Measurements from ENCODE around the gene CLECL1.
"Not testable (repeated sequence)": the region's sequence is repeated elsewhere in the genome, so short reads cannot be mapped to it uniquely, and the experiment has no call there.

Gene CLECL1

GRCh38 chr12:9729082-9729481, 3.8 kb downstream of the CLECL1 start:
- H3K4me3 ChIP-seq (ENCODE audit: low read length) = no peak overlapping the region

DNA sequence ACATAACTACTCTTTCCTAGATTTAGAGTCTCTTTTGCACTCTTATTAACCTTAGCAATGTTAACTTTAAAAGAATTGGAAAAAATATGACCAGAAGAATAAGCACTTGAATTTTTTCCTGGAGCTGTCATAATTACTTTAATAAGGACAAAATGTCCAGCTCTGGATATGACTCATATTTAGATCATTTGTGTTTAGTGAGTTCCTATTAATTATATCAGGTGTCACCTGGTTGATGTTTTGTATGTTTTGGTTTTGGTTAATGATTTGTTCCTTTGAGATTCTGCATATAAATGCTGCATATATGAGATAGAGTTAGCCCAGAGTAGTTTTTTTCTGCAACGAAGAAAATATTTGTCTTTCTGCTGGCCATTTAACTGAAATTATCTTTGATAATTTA, 5.1 kb downstream of the CLECL1 start:
- H3K4me3 ChIP-seq (ENCODE audit: low read length) = no peak overlapping the region
- DNase-seq (ENCODE audit: low read depth, low spot score) = no peak

More at GRCh38 chr12:9729082-9729481, 3.8 kb downstream of the CLECL1 start:
- no peak for DNase-seq (ENCODE audit: low read depth, low spot score)

DNA sequence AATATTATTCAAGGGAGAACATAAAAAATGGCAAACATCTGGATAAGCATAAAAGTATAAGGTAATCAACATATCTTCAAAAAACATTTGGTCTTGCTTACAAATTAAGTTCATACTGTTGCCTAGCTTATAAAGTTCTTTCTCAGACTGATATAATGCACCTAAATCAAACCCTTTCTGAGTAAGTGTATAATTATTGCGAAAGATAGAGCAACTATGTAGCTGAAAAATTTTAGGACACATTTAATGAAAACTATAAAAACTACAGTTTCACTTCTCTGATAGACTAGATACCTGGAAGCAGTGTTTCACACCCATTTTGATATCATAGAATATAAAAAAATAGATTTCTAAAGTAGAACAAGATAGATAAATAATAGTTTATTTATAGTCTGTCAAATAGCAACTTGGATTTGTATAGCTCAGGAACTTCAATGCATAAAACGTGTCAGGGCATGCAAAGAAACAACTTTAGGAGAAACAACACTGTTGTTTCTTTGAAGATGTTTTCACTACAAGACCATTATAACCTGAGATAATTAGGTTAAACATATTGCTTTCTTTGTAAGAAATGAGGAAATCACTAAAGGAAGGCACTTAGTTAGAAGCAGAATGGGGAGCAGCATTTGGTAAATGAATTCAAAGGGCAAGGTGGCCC, 7.6 kb downstream of the CLECL1 start:
- no peak for DNase-seq (ENCODE audit: low read depth, low spot score)
- H3K4me3 ChIP-seq (ENCODE audit: low read length) = no peak overlapping the region

DNA sequence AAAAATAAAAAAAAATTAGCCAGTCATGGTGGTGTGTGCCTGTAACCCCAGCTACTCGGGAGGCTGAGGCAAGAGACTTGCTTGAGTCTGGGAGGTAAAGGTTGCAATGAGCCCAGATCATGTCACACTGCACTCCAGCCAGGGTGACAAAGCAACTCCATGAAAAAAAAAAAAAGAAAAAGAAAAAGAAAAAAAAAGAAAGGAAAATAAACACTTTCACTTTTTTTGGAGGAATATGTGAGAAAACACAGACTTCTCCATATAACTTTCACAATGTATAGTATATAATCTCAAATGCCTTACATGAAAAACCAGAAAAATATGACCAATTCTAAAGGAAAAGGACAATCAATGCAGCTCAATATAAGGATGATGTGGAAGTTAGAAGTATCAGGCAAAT, 8.9 kb downstream of the CLECL1 start:
- H3K4me3 ChIP-seq (ENCODE audit: low read length) = no peak overlapping the region
- no peak for DNase-seq (ENCODE audit: low read depth, low spot score)

DNA sequence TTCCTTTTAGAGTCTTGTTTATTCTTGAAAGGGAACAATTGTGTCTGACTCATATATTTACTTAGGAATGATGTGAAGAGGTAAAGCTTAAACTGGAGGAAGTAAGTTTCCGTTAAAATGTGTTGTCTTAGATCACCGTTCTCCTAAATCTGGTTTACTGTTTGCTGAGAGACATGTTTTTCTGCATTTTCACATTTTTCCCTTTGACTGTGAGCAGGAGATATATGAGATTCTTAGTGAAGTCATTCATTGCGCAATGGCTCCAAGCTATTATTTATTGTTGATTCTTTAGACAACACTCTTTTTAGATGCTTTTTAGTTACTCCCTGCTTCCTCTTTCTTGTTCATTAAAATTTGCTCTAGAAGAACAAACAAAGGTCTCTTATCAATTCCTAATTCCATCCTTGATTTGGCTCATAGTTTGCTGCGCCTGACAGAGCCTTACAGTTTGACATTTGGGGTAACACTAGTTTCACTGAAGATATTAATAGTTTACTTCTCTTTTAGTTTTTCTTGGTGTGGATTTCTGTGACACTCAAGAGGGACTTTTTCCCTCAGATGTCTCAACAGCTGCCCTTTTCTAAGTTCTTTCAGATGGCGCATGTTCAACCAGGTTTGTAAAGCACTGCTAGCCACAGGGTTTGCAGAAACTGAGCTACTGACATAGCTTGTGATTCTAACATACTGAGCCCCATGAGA, 11.4 kb downstream of the CLECL1 start:
- H3K4me3 ChIP-seq (ENCODE audit: low read length) = no peak overlapping the region
- DNase-seq (ENCODE audit: low read depth, low spot score) = no peak

DNA sequence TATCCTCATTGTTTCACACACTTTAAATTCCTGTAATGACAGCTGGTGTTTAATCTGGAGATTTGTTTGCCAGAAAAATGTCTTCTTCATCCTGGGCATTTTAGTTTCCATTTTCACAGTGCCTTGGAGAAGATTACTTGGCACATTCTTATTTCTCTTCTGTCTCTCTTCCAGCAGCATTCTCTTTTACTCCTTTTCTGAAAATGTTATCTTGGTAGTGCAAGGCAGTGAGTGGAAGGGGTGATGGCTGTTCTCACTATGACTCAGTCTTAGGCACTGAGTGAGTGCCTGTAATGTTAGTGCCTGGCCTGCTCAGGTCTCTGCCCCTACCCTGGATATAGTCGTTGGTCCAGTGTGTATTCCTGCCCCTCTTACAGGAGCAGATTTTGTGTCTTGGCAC, 13.1 kb downstream of the CLECL1 start:
- no peak for DNase-seq (ENCODE audit: low read depth, low spot score)
- no peak overlapping the region for H3K4me3 ChIP-seq (ENCODE audit: low read length)

DNA sequence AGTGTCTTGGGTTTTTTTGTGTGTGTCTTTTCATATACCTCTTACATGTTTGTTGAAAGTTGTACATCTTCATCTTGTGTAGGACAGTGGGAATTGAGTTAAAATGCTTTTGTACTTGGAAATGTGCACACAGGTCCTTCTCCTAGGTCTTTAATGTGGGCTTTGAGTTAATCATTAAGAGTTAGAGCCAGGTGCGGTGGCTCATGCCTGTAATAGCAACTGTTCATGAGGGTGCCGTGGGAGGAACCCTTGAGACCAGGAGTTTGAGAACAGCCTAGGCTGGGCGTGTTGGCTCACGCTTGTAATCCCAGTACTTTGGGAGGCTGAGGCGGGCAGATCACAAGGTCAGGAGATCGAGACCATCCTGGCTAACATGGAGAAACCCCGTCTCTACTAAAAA, 13.9 kb downstream of the CLECL1 start:
- DNase-seq (ENCODE audit: low read depth, low spot score) = no peak
- no peak overlapping the region for H3K4me3 ChIP-seq (ENCODE audit: low read length)

DNA sequence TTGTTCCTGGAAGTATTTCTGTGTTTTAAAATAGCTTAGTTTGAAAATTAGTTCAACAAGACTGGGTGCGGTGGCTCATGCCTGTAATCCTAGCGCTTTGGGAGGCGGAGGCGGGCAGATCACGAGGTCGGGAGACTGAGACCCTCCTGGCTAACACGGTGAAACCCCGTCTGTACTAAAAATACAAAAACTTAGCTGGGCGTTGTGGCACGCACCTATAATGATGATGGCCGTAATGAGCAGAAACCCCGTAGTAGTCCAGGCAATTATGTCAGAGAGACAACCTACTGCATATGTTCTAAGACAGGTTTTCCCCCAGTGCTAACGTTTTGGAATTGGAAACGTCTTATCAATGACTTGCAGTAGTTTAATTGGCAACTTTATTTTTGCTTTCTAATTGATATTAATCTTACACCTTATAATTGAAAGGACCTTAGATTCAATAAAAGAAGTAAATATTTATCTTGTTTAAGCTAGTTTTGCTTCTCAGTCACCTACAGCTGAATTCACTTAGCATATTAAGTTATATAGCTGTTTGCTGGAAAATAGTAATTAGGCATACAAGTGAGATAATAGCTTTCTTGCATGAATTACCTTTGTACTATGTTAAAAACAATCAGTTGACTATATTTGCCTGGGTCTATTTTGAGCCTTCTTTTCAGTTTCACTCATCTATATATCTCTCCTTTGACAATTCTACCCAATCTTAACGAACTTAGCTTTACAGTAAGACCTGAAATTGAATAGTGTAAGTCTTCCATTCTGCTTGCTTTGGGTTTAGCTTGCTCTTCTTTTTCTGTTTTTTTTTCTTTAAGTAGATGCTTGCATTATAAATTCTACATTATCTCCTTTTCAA, 15.6 kb downstream of the CLECL1 start:
- no peak overlapping the region for H3K4me3 ChIP-seq (ENCODE audit: low read length)
- no peak for DNase-seq (ENCODE audit: low read depth, low spot score)

DNA sequence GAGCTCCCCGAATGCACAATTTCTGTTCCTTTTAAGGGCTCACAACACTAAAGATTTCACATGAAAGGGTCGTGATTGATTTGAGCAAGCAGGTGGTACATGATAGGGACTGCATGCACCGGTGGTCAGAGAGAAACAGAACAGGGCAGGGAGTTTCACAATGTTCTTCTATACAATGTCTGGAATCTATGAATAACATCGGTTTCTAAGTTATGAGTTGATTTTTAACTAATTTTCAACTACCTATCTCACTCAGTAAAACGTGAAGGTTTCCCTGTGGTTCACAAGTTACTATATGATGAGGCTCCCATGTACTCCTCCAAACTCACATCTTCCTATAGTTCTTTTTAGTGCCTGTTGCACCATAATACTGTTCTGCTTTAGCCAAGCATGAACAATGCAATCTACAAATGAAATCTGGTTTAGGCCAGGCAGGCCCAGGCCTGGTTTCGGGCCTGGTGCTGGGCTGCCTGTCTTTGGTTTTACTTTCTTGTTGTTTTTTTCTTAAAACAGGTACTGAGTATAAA, 19.8 kb downstream of the CLECL1 start:
- not testable (repeated sequence) for DNase-seq (ENCODE audit: low read depth, low spot score)

GRCh38 chr12:9711664-9712063, 21.2 kb downstream of the CLECL1 start:
- no peak overlapping the region for H3K4me3 ChIP-seq (ENCODE audit: low read length)
- no peak for DNase-seq (ENCODE audit: low read depth, low spot score)

More for the DNA sequence above, 19.8 kb downstream of the CLECL1 start:
- H3K4me3 ChIP-seq (ENCODE audit: low read length) = not testable (repeated sequence)

GRCh38 chr12:9710584-9711375, 22.1 kb downstream of the CLECL1 start:
- H3K4me3 ChIP-seq (ENCODE audit: low read length) = no peak overlapping the region
- no peak for DNase-seq (ENCODE audit: low read depth, low spot score)

DNA sequence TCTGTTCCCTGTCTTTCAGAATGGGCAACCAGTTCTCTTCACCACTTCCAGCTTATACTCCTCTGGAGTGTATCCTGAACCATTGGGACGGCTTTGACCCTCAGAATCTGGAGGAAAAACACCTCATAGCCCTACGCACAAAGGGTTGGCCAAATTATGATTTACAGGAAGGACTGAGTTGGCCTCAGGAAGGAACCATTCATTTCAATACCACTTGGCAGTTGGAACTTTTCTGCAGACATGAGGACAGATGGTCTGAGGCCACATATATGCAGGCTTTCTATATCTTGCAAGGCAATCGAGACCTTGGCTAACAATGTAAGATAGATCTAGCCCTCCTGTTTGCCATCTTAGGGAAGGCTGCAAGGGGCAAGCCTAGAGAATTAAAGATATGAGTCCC, 24.0 kb downstream of the CLECL1 start:
- H3K4me3 ChIP-seq (ENCODE audit: low read length) = no peak overlapping the region
- DNase-seq (ENCODE audit: low read depth, low spot score) = no peak

DNA sequence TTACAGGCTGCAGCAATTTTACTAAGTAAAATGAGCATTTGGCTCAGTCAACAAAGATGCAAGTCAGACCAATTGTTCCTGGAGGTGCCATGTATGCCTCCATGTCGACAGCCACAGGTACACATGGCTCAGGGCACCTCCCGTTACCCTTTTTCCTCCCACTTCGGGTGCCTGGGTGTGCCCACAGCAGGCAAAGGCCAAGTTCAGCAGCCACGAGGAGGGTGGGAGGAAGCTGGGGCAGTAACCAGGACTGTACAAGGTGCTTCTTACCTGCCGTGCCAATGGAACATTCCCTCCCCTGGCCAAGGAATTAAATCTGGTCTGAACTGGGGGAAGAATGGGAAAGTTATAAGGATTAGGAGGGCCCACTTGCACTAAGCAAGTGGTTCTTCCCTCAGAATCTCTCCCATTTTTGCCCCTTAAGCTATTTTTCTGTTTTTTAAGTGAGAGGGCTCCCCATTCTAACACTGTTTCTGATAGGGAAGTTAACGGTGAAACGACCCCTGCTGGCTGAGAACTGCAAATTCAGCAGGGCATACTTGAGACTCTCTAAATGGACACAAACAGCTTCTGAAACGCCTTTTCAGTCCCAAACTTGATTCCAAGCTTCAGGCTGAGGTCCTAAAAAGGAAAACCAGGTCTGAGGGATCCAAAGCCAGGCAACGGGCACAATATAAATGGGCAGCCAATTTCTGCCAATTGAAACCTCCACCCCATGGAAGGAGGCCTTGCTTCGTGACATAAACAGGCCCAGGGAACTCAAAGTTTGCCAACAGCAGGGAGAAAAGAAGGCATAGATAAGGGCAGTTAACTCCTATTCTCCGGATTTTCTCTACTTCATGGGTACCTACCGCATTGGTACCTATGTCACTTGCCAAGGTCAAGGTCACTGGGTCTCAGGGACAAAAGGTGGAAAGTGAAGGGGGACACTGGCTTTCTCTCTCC, 24.8 kb downstream of the CLECL1 start:
- DNase-seq (ENCODE audit: low read depth, low spot score) = peak; percentile 65
- no peak overlapping the region for H3K4me3 ChIP-seq (ENCODE audit: low read length)

DNA sequence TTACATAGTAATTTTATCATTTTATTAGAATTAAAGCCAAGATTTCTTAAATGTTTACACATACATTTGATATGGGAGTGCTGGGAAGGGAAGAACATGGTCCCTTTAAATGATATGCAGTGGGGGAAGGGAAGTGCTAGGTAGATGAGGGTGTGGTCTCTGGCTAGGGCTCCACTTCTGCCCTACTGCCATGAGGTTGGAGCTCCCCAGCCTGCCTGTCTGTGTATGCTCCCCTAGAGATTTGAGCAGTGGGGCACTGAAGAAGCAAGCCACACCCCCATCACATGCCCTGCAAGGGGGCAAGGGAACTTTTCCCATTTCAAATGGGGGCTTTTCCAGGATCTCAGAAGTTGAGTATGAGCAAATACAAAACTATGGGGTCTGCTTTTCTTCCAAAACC, 25.5 kb downstream of the CLECL1 start:
- H3K4me3 ChIP-seq (ENCODE audit: low read length) = no peak overlapping the region
- no peak for DNase-seq (ENCODE audit: low read depth, low spot score)

- no peak for DNase-seq (ENCODE audit: low read depth, low spot score)
- no peak overlapping the region for H3K4me3 ChIP-seq (ENCODE audit: low read length)
These were observed 26.7 kb downstream of the CLECL1 start for GRCh38 chr12:9706086-9706685.

GRCh38 chr12:9704561-9704960, 28.3 kb downstream of the CLECL1 start:
- not testable (repeated sequence) for H3K4me3 ChIP-seq (ENCODE audit: low read length)

GRCh38 chr12:9702255-9702654, 30.6 kb downstream of the CLECL1 start:
- peak; percentile 89 for DNase-seq (ENCODE audit: low read depth, low spot score)
- peak overlapping the region; percentile 45 for H3K4me3 ChIP-seq (ENCODE audit: low read length)

More at GRCh38 chr12:9704561-9704960, 28.3 kb downstream of the CLECL1 start:
- not testable (repeated sequence) for DNase-seq (ENCODE audit: low read depth, low spot score)

Measured in Jurkat, Clone E6-1 (cell line).